Measurements from ENCODE around the gene NEBL.
A peak's percentile ranks its signal among the peaks of the same experiment; 100 is the strongest.

NEBL gene

GRCh38 chr10:20745556-20746375, 151.3 kb downstream of the NEBL start:
- Histone ChIP-seq H3K4me3 (no peak overlapping the region), H3K27me3 (no peaks in the 10 kb centered on the region), H3K9me3 (peaks cover 0 to 12% (median 0%) of the 10 kb centered on the region in 3 donors), H3K4me1 (peaks cover 0 to 74% (median 16%) of the 10 kb centered on the region in 4 donors), H3K27ac (peak overlapping the region; percentile 43 to 54), H3K36me3 (no peaks in the 10 kb centered on the region)
- TF ChIP-seq CTCF (IDR thresholded peaks at IDR 0.05), result no peak
- DNase-seq, result no peak
- intact Hi-C loops (cut with DNase I; ENCODE audit: low total_unique reads), result no loop called here

DNA sequence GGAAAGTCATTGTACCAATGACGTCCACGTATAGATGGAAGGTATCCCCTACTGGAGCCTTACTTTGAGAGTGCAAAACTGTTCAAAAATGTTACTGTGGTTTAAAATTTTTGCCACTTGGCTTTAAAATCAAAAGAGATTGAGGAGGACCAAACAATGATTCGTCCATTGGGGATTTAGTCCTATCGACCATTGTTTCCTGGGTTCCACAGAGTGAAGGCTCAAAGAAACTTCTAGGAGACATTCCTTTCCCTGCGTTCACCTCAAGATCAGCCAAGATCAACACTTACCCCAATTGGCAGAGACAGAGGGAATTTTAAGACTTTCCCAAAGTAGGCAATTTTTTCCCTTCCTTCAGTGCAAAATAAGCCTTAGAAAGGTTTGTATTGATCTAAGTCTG, 152.3 kb downstream of the NEBL start:
- intact Hi-C loops (cut with DNase I; ENCODE audit: low total_unique reads), result loop anchor here (5.0 kb wide), 1 partner anchor 1192 kb away; no protein-coding TSS in a partner anchor
- Histone ChIP-seq H3K27me3 (no peaks in the 10 kb centered on the region), H3K27ac (peak overlapping the region; percentile 43 to 54), H3K36me3 (no peaks in the 10 kb centered on the region), H3K4me3 (no peak overlapping the region), H3K9me3 (peaks cover 0 to 3% (median 0%) of the 10 kb centered on the region in 3 donors), H3K4me1 (peaks cover 0 to 74% (median 16%) of the 10 kb centered on the region in 4 donors)
- DNase-seq, result no peak
- no peak for TF ChIP-seq CTCF (IDR thresholded peaks at IDR 0.05)

DNA sequence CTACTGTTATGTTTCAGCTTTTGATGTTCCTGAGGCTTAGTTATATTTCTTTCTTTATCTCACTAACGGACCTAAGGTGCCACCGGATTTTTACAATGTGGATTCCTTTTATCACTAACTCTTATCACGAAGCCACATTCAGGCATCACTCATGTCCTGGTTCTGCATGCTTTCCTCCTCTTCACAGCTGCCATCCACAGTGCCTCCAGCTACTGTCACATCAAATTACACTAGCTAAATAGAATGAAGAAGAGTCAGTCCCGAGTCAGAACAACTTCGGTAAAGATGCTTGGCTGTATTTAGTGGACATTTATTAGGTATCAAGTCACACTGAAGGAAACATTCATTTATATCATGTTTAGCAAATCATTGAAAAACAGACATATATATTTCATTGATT, 153.2 kb downstream of the NEBL start:
- intact Hi-C loops (cut with DNase I; ENCODE audit: low total_unique reads), result loop anchor here (5.0 kb wide), 1 partner anchor 1193 kb away; no protein-coding TSS in a partner anchor
- peaks cover 0 to 70% (median 16%) of the 10 kb centered on the region in 4 donors for H3K4me1 ChIP-seq
- no peak overlapping the region for H3K4me3 ChIP-seq
- H3K27me3 ChIP-seq, result no peaks in the 10 kb centered on the region
- peak overlapping the region in 1 of 2 donors; percentile 54 for H3K27ac ChIP-seq
- H3K9me3 ChIP-seq, result no peaks in the 10 kb centered on the region
- H3K36me3 ChIP-seq, result no peaks in the 10 kb centered on the region
- no peak for TF ChIP-seq CTCF (IDR thresholded peaks at IDR 0.05)
- DNase-seq, result no peak

GRCh38 chr10:20742737-20743541, 154.2 kb downstream of the NEBL start:
- DNase-seq, result no peak

More at GRCh38 chr10:20742737-20743541, 154.2 kb downstream of the NEBL start:
- Histone ChIP-seq H3K9me3 (no peaks in the 10 kb centered on the region), H3K36me3 (no peaks in the 10 kb centered on the region), H3K27ac (peak overlapping the region in 1 of 2 donors; percentile 54), H3K27me3 (no peaks in the 10 kb centered on the region), H3K4me3 (no peak overlapping the region), H3K4me1 (peaks cover 0 to 60% (median 16%) of the 10 kb centered on the region in 4 donors)
- intact Hi-C loops (cut with DNase I; ENCODE audit: low total_unique reads), result loop anchor here (5.0 kb wide), 1 partner anchor 1194 kb away; no protein-coding TSS in a partner anchor
- no peak for TF ChIP-seq CTCF (IDR thresholded peaks at IDR 0.05)
